Activated naive CD4-positive, alpha-beta T cell treated with anti-CD3 and anti-CD28 coated beads for 36 hours (primary cell): ENCODE measurements around the gene THRAP3. TPM values are rescaled to one million over a fixed set of nuclear protein-coding genes. Genes with fewer than 3 reads are reported as not detected.

Source experiments
- CTCF ChIA-PET: fragments of 350-600 bp; sonication (Branson Sonifier 250); formaldehyde crosslinking; loops from one replicate; lab custom pipeline; 2021; ENCODE audit warnings: antibody characterized with exemption; lab: Charles Lee
- DNase-seq: peaks from one replicate; pipeline ENCODE4 v3.0.0-alpha.2; 2020
- H3K27ac Mint-ChIP-seq: one replicate; pipeline ENCODE4 v1.8.0; 2021; ENCODE audit warnings: mild to moderate bottlenecking, mixed read lengths
- H3K27me3 Mint-ChIP-seq: one replicate; pipeline ENCODE4 v1.8.0; 2021; ENCODE audit warnings: low read depth, mixed read lengths
- H3K36me3 Mint-ChIP-seq: one replicate; pipeline ENCODE4 v1.8.0; 2021; ENCODE audit warnings: low read depth, mixed read lengths
- H3K4me1 Mint-ChIP-seq: one replicate; pipeline ENCODE4 v1.8.0; 2021; ENCODE audit warnings: low read depth, mixed read lengths
- H3K4me3 Mint-ChIP-seq: one replicate; pipeline ENCODE4 v1.8.0; 2021; ENCODE audit warnings: mild to moderate bottlenecking, moderate library complexity, mixed read lengths
- H3K9me3 Mint-ChIP-seq: one replicate; pipeline ENCODE4 v1.8.0; 2021; ENCODE audit warnings: mixed read lengths
- intact Hi-C: fragments of 100-400 bp; cut with micrococcal nuclease; formaldehyde crosslinking; loops from one replicate; pipeline ENCODE4 v1.15.1; 2023
- total RNA-seq, 2 experiments: library from RNA; stranded (reverse); gene quantifications; one replicate each; pipeline ENCODE4 v1.2.3, GENCODE V29; 2021

THRAP3 gene
- total RNA-seq, 2 experiments from 2014 or later: 128 to 133 TPM

DNA sequence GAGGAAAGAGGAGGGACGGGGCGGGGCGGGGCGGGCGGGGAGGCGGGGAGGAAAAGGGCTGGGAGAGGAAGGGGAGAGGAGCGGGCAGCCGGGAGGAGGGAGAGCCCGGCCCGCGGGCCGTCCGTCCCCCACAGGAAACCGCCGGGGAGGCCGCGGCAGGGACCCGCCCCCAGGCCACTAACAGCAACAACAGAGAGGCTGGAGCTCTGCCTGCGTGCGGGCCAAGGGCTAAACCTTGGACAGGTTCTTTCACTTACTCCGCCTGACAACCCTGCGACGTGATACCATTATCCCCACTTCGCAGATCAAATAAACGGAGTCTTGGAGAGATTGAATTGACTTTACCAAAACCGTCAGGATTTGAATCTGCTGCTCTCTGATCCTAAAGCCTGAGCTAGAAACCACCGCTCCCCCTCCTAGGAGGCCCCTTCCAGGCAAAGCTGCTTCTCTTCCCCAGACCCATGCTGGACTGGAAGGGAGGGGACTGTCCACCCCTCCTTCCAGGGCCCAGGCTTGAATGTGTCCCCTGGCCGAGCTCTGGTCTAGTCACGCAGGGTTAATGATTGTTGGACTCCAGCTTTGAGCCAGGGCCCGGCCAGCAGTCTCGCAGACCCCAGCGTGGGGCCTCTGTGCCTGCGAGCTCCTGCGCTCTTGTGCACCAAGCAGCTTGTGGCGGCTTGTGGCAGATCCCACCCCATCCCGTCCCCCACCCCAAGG lies 99.6 kb downstream of the THRAP3 start, which contains the start of gene EVA1B:
EVA1B (minus strand) TSS at position 10 of the 717 bp plus-strand sequence. CDS start 608 bp downstream, outside the sequence.
- peak; percentile 63 for DNase-seq
- Mint-ChIP-seq H3K27ac (no peak within 1 kb of the TSS), H3K36me3 (no peaks in the 10 kb centered on the region), H3K4me3 (peak within 1 kb of the TSS; percentile 68), H3K4me1 (peaks cover 16% of the 10 kb centered on the region), H3K27me3 (peaks cover 5% of the 10 kb centered on the region), H3K9me3 (no peaks in the 10 kb centered on the region)
- CTCF ChIA-PET: interaction anchor here (0.6 to 1.2 kb wide), 3 partner anchors 17 to 100 kb away, joined by 3 to 4 read pairs (median 3); no protein-coding TSS in a partner anchor
- intact Hi-C loops: loop anchor here (1.0 to 2.0 kb wide), 2 partner anchors 17 to 46 kb away; partner anchors contain the start of gene SH3D21

DNA sequence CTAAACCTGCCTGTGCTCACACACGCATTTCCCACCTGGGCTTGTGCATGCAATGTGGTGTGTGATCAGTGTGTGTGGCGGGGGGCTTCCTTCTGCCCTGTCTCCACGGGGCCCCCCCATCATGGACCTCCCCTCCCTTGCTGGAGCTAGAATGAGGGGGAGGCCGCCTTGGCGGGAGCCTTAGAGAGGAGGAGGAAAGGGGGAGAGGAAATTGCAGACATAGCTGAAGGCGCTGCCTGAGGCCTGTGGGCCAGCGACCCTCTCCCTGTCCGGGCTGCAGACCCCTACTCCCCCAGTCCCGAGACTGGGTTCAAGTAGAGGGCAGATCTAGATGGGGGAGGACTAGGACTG lies 100.1 kb downstream of the THRAP3 start:
- Mint-ChIP-seq H3K4me3 (peak overlapping the region; percentile 68), H3K9me3 (no peaks in the 10 kb centered on the region), H3K4me1 (peaks cover 16% of the 10 kb centered on the region), H3K36me3 (no peaks in the 10 kb centered on the region), H3K27ac (no peak overlapping the region), H3K27me3 (peaks cover 5% of the 10 kb centered on the region)
- intact Hi-C loops: no loop called here
- no peak for DNase-seq
- CTCF ChIA-PET: interaction anchor here (0.6 to 1.2 kb wide), 3 partner anchors 17 to 99 kb away, joined by 3 to 4 read pairs (median 3); no protein-coding TSS in a partner anchor

DNA sequence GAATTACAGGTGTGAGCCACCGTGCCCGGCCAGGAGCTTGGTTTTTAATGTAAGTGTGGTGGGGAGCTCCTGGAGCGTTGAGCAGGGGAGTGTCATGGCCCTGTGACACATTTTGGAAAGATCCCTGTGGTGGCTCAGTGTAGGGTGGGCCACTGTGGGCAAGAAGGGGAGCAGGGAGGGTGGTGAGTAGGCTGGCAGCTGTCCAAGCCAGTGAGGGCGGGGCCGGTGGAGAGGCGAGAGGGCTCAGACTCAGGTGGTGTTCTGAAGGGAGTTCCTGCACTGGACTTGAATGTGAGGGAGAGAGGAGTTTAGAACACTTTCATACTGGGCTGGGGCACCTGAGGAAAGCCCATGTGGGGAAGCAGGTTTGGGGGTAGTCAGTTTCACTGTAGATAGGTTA lies 102.3 kb downstream of the THRAP3 start:
- Mint-ChIP-seq H3K4me1 (peaks cover 12% of the 10 kb centered on the region), H3K27ac (no peak overlapping the region), H3K27me3 (peaks cover 5% of the 10 kb centered on the region), H3K4me3 (no peak overlapping the region), H3K9me3 (no peaks in the 10 kb centered on the region), H3K36me3 (no peaks in the 10 kb centered on the region)
- DNase-seq: no peak
- intact Hi-C loops: no loop called here
- CTCF ChIA-PET: interaction anchor here (0.9 kb wide), 1 partner anchor 16 kb away, joined by 3 read pairs; no protein-coding TSS in a partner anchor

DNA sequence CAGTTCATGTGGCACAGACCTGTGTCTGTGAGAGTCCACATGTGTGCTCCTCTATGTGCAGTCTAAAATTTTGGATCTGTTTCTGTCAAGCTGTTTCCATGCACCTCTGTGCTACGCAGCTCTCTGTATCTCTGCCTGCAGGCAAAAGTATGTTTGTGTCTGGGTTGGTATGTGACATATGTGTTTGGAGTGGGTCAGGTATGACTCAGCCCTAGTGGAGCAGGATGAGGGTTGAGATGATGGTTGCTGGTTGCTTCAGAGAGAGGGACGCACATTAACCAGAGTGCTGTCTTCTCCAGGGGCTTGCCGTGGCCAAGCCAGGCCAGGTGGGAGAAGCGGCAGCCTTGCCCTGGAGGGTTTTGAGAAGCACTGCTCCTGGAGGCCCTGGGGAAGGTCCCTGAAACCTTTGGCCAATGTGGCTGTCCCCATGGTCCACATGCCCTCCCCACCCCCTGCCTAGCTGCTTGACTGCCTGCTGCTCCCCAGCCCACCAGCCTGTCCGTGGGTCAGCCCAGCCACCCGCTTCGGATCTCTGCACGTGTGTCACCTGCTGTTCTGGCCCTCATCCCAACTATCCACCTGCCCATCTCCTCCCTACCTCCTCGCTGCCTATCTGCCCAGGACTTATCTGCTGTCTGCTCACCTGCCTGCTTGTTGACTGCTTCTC lies 103.3 kb downstream of the THRAP3 start:
- Mint-ChIP-seq H3K27ac (no peak overlapping the region), H3K4me3 (no peak overlapping the region), H3K27me3 (peaks cover 5% of the 10 kb centered on the region), H3K36me3 (no peaks in the 10 kb centered on the region), H3K9me3 (no peaks in the 10 kb centered on the region), H3K4me1 (peaks cover 9% of the 10 kb centered on the region)
- CTCF ChIA-PET: no interaction called here
- intact Hi-C loops: no loop called here
- no peak for DNase-seq

DNA sequence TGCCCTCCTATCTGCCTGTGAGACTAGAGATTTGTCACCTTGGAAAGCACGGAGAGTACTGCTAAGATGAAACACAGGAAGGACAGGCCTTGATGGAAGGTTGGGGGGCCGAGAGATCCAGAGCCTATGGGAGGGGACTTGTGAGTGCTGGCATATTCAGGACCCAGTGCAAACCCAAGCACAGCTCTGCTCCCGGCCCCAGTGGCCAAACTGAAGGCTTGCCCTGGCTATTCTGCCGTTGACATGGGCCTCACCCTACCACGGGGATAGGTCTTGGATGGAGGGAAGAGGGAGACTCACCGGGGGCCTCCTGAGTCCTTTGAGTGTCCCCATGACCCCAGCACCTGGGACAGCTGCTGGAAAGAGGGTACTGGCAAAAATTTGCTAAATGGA lies 103.8 kb downstream of the THRAP3 start:
- DNase-seq: no peak
- Mint-ChIP-seq H3K27ac (no peak overlapping the region), H3K4me1 (peaks cover 9% of the 10 kb centered on the region), H3K9me3 (no peaks in the 10 kb centered on the region), H3K36me3 (no peaks in the 10 kb centered on the region), H3K4me3 (no peak overlapping the region), H3K27me3 (peaks cover 5% of the 10 kb centered on the region)
- CTCF ChIA-PET: no interaction called here
- intact Hi-C loops: no loop called here

DNA sequence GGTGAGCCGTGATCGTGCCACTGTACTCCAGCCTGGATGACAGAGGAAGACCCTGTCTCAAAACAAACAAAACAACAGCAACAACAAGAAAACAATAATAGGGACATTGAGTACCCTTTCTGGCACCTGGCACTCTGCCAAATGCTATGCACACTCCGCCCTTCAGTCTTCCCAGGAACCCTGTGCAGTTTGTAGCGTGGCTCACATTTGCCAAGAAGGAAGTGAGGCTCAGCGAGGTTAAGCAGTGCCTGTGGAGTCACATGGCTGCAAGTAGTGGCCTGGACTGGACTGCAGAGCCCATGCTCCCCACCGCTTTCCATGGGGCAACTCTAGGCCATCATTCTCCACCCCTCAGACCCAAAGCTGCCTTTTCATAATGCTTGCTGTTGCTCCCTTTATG lies 104.5 kb downstream of the THRAP3 start:
- intact Hi-C loops: no loop called here
- Mint-ChIP-seq H3K27me3 (peaks cover 5% of the 10 kb centered on the region), H3K36me3 (no peaks in the 10 kb centered on the region), H3K9me3 (no peaks in the 10 kb centered on the region), H3K4me3 (no peak overlapping the region), H3K27ac (no peak overlapping the region), H3K4me1 (peaks cover 9% of the 10 kb centered on the region)
- no peak for DNase-seq
- CTCF ChIA-PET: no interaction called here

DNA sequence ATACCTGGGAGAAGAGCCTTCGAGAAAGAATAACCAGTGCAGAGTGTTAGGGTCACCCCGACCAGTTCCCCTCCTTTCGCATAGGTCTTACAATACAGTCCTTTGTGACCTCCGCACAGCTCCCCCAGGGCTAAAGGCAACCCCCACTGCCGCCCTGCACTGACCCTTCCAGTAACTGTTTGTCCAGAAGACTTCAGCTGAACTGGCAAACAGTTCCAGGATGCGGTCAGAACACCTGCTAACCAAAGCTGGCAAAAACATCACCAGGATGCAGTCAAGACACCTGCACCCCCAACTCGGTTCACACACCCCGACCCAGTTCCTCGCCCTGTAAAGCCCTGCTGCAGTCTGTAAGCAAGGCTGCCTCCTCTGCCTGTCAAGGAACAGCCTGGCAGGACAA lies 105.6 kb downstream of the THRAP3 start:
- H3K36me3 Mint-ChIP-seq: no peaks in the 10 kb centered on the region
- no peaks in the 10 kb centered on the region for H3K4me1 Mint-ChIP-seq
- H3K27me3 Mint-ChIP-seq: peaks cover 2% of the 10 kb centered on the region
- H3K27ac Mint-ChIP-seq: no peak overlapping the region
- H3K4me3 Mint-ChIP-seq: no peak overlapping the region
- intact Hi-C loops: no loop called here
- CTCF ChIA-PET: interaction anchor here (1.0 kb wide), 1 partner anchor 13 kb away, joined by 3 read pairs; no protein-coding TSS in a partner anchor
- no peaks in the 10 kb centered on the region for H3K9me3 Mint-ChIP-seq
- no peak for DNase-seq

DNA sequence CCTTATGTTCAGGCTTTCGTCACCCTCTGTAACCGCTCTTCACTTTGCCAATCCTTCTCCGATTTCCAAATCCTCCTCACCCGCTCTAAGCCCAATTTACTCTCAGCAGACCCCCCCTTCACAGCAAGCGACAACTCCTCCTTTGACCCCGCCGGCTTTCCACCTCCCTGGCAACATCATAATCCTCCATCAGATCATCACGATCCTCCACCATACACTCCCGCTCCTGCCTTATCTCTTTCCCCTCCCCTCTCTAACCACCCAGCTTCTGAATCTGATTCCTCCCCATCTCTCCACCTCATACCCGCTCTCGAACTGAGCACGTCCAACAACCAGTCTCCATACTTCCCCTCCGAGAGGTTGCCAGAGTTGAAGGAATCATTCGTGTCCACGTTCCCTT lies 106.7 kb downstream of the THRAP3 start:
- Mint-ChIP-seq H3K27me3 (peaks cover under 1% of the 10 kb centered on the region), H3K4me1 (no peaks in the 10 kb centered on the region), H3K27ac (no peak overlapping the region), H3K36me3 (no peaks in the 10 kb centered on the region), H3K4me3 (no peak overlapping the region), H3K9me3 (no peaks in the 10 kb centered on the region)
- DNase-seq: no peak
- intact Hi-C loops: no loop called here
- CTCF ChIA-PET: interaction anchor here (1.3 kb wide), 1 partner anchor 196 kb away, joined by 3 read pairs; no protein-coding TSS in a partner anchor

DNA sequence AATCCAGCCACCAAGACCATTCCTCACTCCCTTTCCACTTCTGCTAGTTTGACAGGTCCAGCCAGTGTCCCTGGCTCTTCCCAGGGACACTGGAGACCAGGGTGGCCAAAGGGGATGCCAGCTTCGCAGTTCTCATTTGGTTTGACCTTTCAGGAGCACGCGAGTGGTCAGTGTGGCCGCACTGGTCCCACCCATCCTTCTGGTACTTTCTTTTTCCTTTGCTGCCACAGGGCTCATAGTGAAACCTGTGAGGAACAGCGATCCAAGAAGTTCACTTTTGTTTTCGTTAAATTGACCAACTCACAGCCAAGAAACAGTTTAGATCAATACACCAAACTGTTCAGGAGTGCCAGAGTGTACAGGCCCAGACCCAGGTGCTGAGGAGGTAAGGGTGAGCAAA lies 113.6 kb downstream of the THRAP3 start:
- Mint-ChIP-seq H3K36me3 (peaks cover 5% of the 10 kb centered on the region), H3K9me3 (no peaks in the 10 kb centered on the region), H3K27ac (no peak overlapping the region), H3K4me3 (no peak overlapping the region), H3K27me3 (no peaks in the 10 kb centered on the region), H3K4me1 (peaks cover 7% of the 10 kb centered on the region)
- intact Hi-C loops: no loop called here
- CTCF ChIA-PET: no interaction called here
- DNase-seq: no peak

DNA sequence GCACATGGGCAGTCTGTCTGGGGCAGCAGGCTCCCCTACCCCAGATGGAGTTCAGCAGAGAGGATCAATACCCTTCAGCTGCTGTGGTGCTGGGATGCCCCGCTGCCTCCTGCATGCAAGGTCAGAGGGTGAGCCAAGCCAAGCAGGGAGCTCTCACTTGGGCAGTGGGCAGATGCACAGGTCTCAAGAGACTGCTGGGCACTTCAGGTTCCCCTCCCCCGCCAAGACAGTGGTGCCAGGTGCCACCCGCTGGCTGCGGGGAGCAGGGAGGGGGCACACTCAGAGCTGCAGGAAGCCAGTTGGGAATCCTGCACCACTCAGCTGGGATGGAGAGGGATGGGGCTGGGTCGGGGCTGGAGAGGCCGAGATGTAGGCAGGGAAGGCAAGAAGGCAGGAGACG lies 115.0 kb downstream of the THRAP3 start:
- Mint-ChIP-seq H3K27me3 (no peaks in the 10 kb centered on the region), H3K4me3 (no peak overlapping the region)
- intact Hi-C loops: no loop called here

DNA sequence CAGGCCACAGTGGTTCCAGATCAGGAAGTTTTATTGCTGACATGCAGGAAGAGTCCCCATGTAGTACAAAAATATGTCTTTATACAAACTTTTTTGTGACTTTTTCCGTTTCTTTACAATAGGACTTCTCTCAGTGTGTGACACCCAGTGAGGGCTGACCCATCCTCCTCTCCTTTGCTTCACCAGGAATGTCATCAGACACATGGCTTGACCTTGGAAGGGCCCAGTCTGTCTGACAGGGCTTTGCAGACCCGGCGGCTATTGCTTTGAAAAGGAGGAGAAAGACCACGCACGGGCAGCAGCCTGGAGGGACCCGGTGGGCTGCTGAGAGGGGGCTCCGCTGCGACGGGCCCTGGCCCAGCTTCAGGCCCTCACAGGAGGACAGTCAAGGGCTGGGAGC lies 115.4 kb downstream of the THRAP3 start:
- Mint-ChIP-seq H3K4me3 (no peak overlapping the region), H3K4me1 (peaks cover 15% of the 10 kb centered on the region), H3K27me3 (no peaks in the 10 kb centered on the region), H3K27ac (no peak overlapping the region), H3K9me3 (no peaks in the 10 kb centered on the region), H3K36me3 (peaks cover 6% of the 10 kb centered on the region)
- intact Hi-C loops: no loop called here
- no peak for DNase-seq
- CTCF ChIA-PET: interaction anchor here (4.1 kb wide), 1 partner anchor 84 kb away, joined by 47 read pairs; no protein-coding TSS in a partner anchor

More for the DNA sequence above, 115.0 kb downstream of the THRAP3 start:
- peaks cover 5% of the 10 kb centered on the region for H3K36me3 Mint-ChIP-seq
- peaks cover 12% of the 10 kb centered on the region for H3K4me1 Mint-ChIP-seq
- no peak for DNase-seq
- no peak overlapping the region for H3K27ac Mint-ChIP-seq
- H3K9me3 Mint-ChIP-seq: no peaks in the 10 kb centered on the region
- CTCF ChIA-PET: no interaction called here

DNA sequence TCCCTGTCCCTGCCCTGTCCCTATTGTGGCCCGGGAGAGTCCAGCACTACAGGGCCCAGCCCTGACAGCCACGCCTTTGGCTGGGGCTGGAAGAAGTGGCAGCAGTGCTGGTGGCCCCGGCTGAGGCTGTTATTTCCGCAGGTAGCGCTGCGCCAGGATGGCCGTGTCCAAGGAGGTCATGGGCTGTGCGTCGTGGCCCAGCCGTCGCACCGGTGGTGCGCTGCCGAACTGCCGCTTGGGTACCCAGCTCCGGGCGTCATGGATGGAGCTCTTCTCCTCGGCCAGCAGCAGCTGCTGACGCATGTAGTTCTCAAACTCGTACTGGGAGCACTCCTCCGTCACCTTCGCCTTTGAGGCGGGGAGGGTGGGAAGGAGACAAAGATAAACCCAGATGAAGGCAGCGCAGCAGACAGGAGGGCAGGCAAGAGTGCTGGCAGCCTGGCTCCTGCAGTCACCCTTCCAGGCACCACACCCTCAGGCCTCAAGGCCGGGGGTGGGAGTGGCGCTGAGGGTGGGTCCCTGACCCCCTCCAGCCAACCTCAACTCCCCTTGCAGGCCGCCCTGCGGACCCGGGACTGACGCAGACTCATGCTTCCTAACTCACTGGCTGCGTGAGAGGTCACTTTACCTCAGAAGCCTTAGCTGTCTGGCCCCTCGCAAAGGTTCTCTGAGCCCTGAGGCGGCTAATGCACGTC lies 117.5 kb downstream of the THRAP3 start:
- DNase-seq: no peak
- no peak overlapping the region for H3K27ac Mint-ChIP-seq
- H3K36me3 Mint-ChIP-seq: peaks cover 9% of the 10 kb centered on the region
- intact Hi-C loops: loop anchor here (1.0 to 2.0 kb wide), 3 partner anchors 28 to 79 kb away; partner anchors contain the start of gene STK40
- no peaks in the 10 kb centered on the region for H3K9me3 Mint-ChIP-seq
- H3K4me3 Mint-ChIP-seq: no peak overlapping the region
- no peaks in the 10 kb centered on the region for H3K27me3 Mint-ChIP-seq
- peaks cover 18% of the 10 kb centered on the region for H3K4me1 Mint-ChIP-seq
- CTCF ChIA-PET: interaction anchor here (0.6 to 4.1 kb wide), 18 partner anchors 10 to 1093 kb away, joined by 3 to 53 read pairs (median 4); no protein-coding TSS in a partner anchor
